ENCODE results near the gene MLPH. TPM values are rescaled to one million over a fixed set of nuclear protein-coding genes. Genes with fewer than 3 reads are reported as not detected.
A peak's percentile ranks its signal among the peaks of the same experiment; 100 is the strongest.

The MLPH gene
- total and polyA plus RNA-seq, 2 of the 13 experiments (the other 11 are each of a cell fraction or from before 2014, with no cell fraction given), result 0.12 TPM; not detected in 1

GRCh38 chr2:237574467-237574866 lies 87.4 kb downstream of the MLPH start:
- DNase-seq (ENCODE audit: low spot score) (no peak), FAIRE-seq (no peak), ATAC-seq (no peak)
- no peaks in the 10 kb centered on the region for H3K27me3 ChIP-seq (ENCODE audit: control insufficient read depth in 1 of 2, insufficient read depth in 2 of 2, low read length in 2 of 2)
- H3K79me2 ChIP-seq (ENCODE audit: insufficient read depth, low read length), result no peaks in the 10 kb centered on the region
- peaks cover 19% of the 10 kb centered on the region for H3K4me1 ChIP-seq (ENCODE audit: insufficient read depth, low read length)
- H3K27ac ChIP-seq (ENCODE audit: extremely low read length, insufficient read depth, low read length), result no peak overlapping the region
- no peaks in the 10 kb centered on the region for H4K20me1 ChIP-seq (ENCODE audit: insufficient read depth, low read length)
- ChIA-PET POLR2A (interaction anchor here (1.2 kb wide), 1 partner anchor 62 kb away, joined by 3 read pairs; no protein-coding TSS in a partner anchor), CTCF (ENCODE audit: low intra/inter-chr PET ratio, low total read pairs) (interaction anchor here (4.9 kb wide), 1 partner anchor 63 kb away, joined by 109 read pairs; no protein-coding TSS in a partner anchor)
- BruUV-seq (replicated peaks), result no TSS peak
- no peak overlapping the region for H3K9ac ChIP-seq (ENCODE audit: insufficient read depth, low read depth, low read length)
- H3K36me3 ChIP-seq (replicated peaks in 1 of 2; ENCODE audit: control insufficient read depth in 1 of 2, insufficient read depth in 2 of 2, low read length in 2 of 2), result peaks cover 12 to 32% of the 10 kb centered on the region in 2 experiments
- no peak overlapping the region for H2AFZ ChIP-seq (ENCODE audit: low read length)
- 93% methylated on average over 9 of the region's 9 CpGs for WGBS (ENCODE audit: low lambda C conversion rate)
- intact Hi-C loops (cut with micrococcal nuclease; ENCODE audit: unreplicated experiment) (no loop called here), in situ Hi-C loops (cut with HindIII; ENCODE audit: extremely low pct_ligation_motif_present, low pct_unique_long_range_greater_than_20kb) (loop anchor here (5.0 kb wide), 2 partner anchors 62 to 417 kb away; no protein-coding TSS in a partner anchor)
- no peak overlapping the region for H3K4me2 ChIP-seq (ENCODE audit: low read depth, low read length)
- no peak overlapping the region for H3K4me3 ChIP-seq (replicated peaks in 1 of 3; ENCODE audit: insufficient read depth in 1 of 3, low read depth in 2 of 3, low read length in 3 of 3)
- no peaks in the 10 kb centered on the region for H3K9me3 ChIP-seq (ENCODE audit: low read length)
- no peak for TF ChIP-seq MYC (CRISPR knock-in tag; IDR thresholded peaks at IDR 0.05; ENCODE audit: borderline replicate concordance)
- no peak for TF ChIP-seq NR0B2 (CRISPR knock-in tag; IDR thresholded peaks at IDR 0.05)
- TF ChIP-seq ELF4 (CRISPR knock-in tag; IDR thresholded peaks at IDR 0.05; ENCODE audit: borderline replicate concordance), result no peak
- no peak for TF ChIP-seq FOXA1 (IDR thresholded peaks at IDR 0.05)
- TF ChIP-seq FOXA1 (CRISPR knock-in tag; IDR thresholded peaks at IDR 0.05), result no peak
- TF ChIP-seq PLSCR1 (CRISPR knock-in tag; IDR thresholded peaks at IDR 0.05; ENCODE audit: borderline replicate concordance), result no peak
- TF ChIP-seq KDM6A (CRISPR knock-in tag; IDR thresholded peaks at IDR 0.05; ENCODE audit: low read depth), result no peak
- 0 out of 2 replicates have a peak, but pooled peaks have one; percentile 29 for TF ChIP-seq ZNF605 (CRISPR knock-in tag; IDR thresholded peaks at IDR 0.05)
- TF ChIP-seq ZNF256 (CRISPR knock-in tag; conservative IDR thresholded peaks at IDR 0.05), result no peak
- no peak for TF ChIP-seq ZNF326 (CRISPR knock-in tag; IDR thresholded peaks at IDR 0.05; ENCODE audit: borderline replicate concordance)
- TF ChIP-seq ZBTB20 (CRISPR knock-in tag; IDR thresholded peaks at IDR 0.05; ENCODE audit: borderline replicate concordance, low read depth), result no peak
- TF ChIP-seq AGO2 (optimal IDR thresholded peaks at IDR 0.05; ENCODE audit: low read depth, low read length), result peak; percentile 73
- TF ChIP-seq ATRX (CRISPR knock-in tag; IDR thresholded peaks at IDR 0.05; ENCODE audit: borderline replicate concordance), result no peak
- no peak for TF ChIP-seq HNF1B (CRISPR knock-in tag; IDR thresholded peaks at IDR 0.05)
- TF ChIP-seq HNF4G (IDR thresholded peaks at IDR 0.05; ENCODE audit: borderline replicate concordance, low read depth, low read length), result no peak
- TF ChIP-seq HNF4G (CRISPR knock-in tag; IDR thresholded peaks at IDR 0.05; ENCODE audit: borderline replicate concordance, low read depth), result no peak
- TF ChIP-seq ETS1 (CRISPR knock-in tag; IDR thresholded peaks at IDR 0.05), result no peak
- TF ChIP-seq KLF12 (CRISPR knock-in tag; IDR thresholded peaks at IDR 0.05; ENCODE audit: borderline replicate concordance), result no peak
- no peak for TF ChIP-seq ZFP90 (CRISPR knock-in tag; IDR thresholded peaks at IDR 0.05; ENCODE audit: borderline replicate concordance)
- no peak for TF ChIP-seq ZKSCAN8 (CRISPR knock-in tag; IDR thresholded peaks at IDR 0.05; ENCODE audit: borderline replicate concordance)
- TF ChIP-seq DRAP1 (CRISPR knock-in tag; IDR thresholded peaks at IDR 0.05), result no peak
- TF ChIP-seq ZNF143 (CRISPR knock-in tag; IDR thresholded peaks at IDR 0.05), result peak; percentile 7; the same call in 1 of the 2 replicates
